HCT116 (cell line): ENCODE results near the gene CMIP.

Experiments used
- CEBPB ChIP-seq: IDR thresholded peaks from 2 replicates; pipeline ENCODE4 v1.6.1; 2012; ENCODE audit warnings: low read depth
- JUND ChIP-seq: IDR thresholded peaks from 2 replicates; pipeline ENCODE4 v1.6.1; 2012
- POLR2AphosphoS5 ChIP-seq: IDR thresholded peaks from 2 replicates; pipeline ENCODE4 v1.6.1; 2011; ENCODE audit warnings: mild to moderate bottlenecking, low read depth, low read length, moderate library complexity
- TF ChIP-seq, protein P1 (sequence below): IDR thresholded peaks from 2 replicates; pipeline ENCODE4 v1.6.1; 2012; ENCODE audit warnings: low read depth
- TF ChIP-seq, protein P2 (sequence below), 3 experiments: fragments of 200-600 bp in 1 of 3; sonication (generic) in 1 of 3; IDR thresholded peaks in 2 of 3; conservative IDR thresholded peaks in 1 of 3; 2 replicates each; pipeline ENCODE4 v1.5.1; 2012 to 2017; ENCODE audit warnings: low read depth in 2 of 3, low read length in 2 of 3, antibody characterized with exemption in 1 of 3, borderline replicate concordance in 1 of 3, control low read depth in 1 of 3, mild to moderate bottlenecking in 1 of 3, mixed read lengths in 1 of 3, mixed run types in 1 of 3, moderate library complexity in 1 of 3; ENCODE audit not compliant: insufficient read depth in 1 of 3

DNA sequence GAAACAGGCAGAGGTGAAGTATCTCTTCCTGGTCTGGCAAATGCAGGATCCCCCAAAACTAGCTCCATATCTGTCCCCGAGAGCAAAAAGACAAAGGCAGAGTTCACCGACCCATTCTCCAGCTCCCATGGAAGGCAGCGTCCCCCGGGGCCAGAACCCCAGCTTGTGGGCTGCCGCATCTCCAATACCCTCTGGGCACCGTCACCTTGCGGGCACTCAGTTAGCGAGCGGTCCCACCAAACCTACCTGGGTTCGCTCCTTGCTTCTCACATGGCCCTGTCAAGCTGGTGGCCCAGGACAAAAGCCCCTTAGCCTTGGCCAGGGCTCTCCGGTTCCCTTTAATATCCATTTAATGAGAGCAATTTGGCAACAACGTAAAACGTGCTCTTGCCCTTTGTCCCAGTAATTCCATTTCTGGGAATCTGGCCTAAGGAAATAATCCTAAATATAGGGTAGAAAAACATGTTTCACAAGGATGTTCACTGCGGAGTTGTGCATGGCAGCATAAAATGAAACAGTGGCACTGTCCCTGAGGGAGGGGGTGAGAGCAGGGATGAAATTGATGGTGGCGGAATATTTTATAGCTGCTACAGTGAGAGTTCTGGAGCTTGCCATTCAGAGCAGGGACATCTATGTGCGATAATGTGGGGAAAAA is 157.1 kb downstream of the CMIP start:
- TF ChIP-seq CEBPB (no peak), JUND (no peak), POLR2AphosphoS5 (no peak)
- TF ChIP-seq, protein P1, sequence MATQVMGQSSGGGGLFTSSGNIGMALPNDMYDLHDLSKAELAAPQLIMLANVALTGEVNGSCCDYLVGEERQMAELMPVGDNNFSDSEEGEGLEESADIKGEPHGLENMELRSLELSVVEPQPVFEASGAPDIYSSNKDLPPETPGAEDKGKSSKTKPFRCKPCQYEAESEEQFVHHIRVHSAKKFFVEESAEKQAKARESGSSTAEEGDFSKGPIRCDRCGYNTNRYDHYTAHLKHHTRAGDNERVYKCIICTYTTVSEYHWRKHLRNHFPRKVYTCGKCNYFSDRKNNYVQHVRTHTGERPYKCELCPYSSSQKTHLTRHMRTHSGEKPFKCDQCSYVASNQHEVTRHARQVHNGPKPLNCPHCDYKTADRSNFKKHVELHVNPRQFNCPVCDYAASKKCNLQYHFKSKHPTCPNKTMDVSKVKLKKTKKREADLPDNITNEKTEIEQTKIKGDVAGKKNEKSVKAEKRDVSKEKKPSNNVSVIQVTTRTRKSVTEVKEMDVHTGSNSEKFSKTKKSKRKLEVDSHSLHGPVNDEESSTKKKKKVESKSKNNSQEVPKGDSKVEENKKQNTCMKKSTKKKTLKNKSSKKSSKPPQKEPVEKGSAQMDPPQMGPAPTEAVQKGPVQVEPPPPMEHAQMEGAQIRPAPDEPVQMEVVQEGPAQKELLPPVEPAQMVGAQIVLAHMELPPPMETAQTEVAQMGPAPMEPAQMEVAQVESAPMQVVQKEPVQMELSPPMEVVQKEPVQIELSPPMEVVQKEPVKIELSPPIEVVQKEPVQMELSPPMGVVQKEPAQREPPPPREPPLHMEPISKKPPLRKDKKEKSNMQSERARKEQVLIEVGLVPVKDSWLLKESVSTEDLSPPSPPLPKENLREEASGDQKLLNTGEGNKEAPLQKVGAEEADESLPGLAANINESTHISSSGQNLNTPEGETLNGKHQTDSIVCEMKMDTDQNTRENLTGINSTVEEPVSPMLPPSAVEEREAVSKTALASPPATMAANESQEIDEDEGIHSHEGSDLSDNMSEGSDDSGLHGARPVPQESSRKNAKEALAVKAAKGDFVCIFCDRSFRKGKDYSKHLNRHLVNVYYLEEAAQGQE = no peak
- TF ChIP-seq, protein P2, sequence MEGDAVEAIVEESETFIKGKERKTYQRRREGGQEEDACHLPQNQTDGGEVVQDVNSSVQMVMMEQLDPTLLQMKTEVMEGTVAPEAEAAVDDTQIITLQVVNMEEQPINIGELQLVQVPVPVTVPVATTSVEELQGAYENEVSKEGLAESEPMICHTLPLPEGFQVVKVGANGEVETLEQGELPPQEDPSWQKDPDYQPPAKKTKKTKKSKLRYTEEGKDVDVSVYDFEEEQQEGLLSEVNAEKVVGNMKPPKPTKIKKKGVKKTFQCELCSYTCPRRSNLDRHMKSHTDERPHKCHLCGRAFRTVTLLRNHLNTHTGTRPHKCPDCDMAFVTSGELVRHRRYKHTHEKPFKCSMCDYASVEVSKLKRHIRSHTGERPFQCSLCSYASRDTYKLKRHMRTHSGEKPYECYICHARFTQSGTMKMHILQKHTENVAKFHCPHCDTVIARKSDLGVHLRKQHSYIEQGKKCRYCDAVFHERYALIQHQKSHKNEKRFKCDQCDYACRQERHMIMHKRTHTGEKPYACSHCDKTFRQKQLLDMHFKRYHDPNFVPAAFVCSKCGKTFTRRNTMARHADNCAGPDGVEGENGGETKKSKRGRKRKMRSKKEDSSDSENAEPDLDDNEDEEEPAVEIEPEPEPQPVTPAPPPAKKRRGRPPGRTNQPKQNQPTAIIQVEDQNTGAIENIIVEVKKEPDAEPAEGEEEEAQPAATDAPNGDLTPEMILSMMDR (IDR thresholded peaks at IDR 0.05 in 2 of 3, conservative IDR thresholded peaks at IDR 0.05 in 1 of 3; ENCODE audit: borderline replicate concordance in 1 of 3, insufficient read depth in 1 of 3, low read depth in 2 of 3, low read length in 2 of 3) = no peak
